GM12874 (cell line): ENCODE data around the gene DCLK1.

Experiments used
- CTCF ChIP-seq: IDR thresholded peaks from 2 replicates; pipeline ENCODE4 v1.5.1; 2011; ENCODE audit warnings: low read depth, mild to moderate bottlenecking, control low read depth, low read length, moderate library complexity; ENCODE audit not compliant: insufficient read depth

DCLK1 gene

GRCh38 chr13:36069881-36070366 is 61.3 kb downstream of the DCLK1 start:
- TF ChIP-seq CTCF: no peak

- TF ChIP-seq CTCF: no peak
Observed at GRCh38 chr13:36068991-36069390, 62.2 kb downstream of the DCLK1 start.

- TF ChIP-seq CTCF: no peak
Observed at GRCh38 chr13:36068566-36068965, 62.6 kb downstream of the DCLK1 start.

- TF ChIP-seq CTCF: no peak
Observed at GRCh38 chr13:36067746-36068381, 63.3 kb downstream of the DCLK1 start.

- TF ChIP-seq CTCF: no peak
Observed at GRCh38 chr13:36062249-36062648, 68.9 kb downstream of the DCLK1 start.

- no peak for TF ChIP-seq CTCF
Observed at GRCh38 chr13:36061621-36062020, 69.6 kb downstream of the DCLK1 start.

GRCh38 chr13:36061054-36061453 is 70.1 kb downstream of the DCLK1 start:
- TF ChIP-seq CTCF: no peak
